Medulla oblongata (tissue), 1 donor: ENCODE measurements around the gene MICU1.
"Not testable (repeated sequence)": the region's sequence is repeated elsewhere in the genome, so short reads cannot be mapped to it uniquely, and the experiment has no call there.

Experiments used
- DNase-seq: peaks from one replicate; pipeline ENCODE4 v3.0.0-alpha.2; 2015; ENCODE audit errors: extremely low spot score

Gene MICU1

GRCh38 chr10:72506474-72506873 lies 119.4 kb downstream of the MICU1 start:
- no peak for DNase-seq

- DNase-seq = no peak
Observed at GRCh38 chr10:72505435-72505834, 120.4 kb downstream of the MICU1 start.

- no peak for DNase-seq
Observed at GRCh38 chr10:72503694-72504438, 122.0 kb downstream of the MICU1 start.

GRCh38 chr10:72503241-72503640 lies 122.6 kb downstream of the MICU1 start:
- no peak for DNase-seq

- no peak for DNase-seq
Observed at GRCh38 chr10:72502581-72502980, 123.3 kb downstream of the MICU1 start.

GRCh38 chr10:72499701-72500100 lies 126.2 kb downstream of the MICU1 start:
- no peak for DNase-seq

- no peak for DNase-seq
Observed at GRCh38 chr10:72490951-72491350, 134.9 kb downstream of the MICU1 start.

GRCh38 chr10:72487521-72487920 lies 138.4 kb downstream of the MICU1 start:
- DNase-seq = peak; percentile 7

- no peak for DNase-seq
Observed at GRCh38 chr10:72487116-72487515, 138.8 kb downstream of the MICU1 start.

- no peak for DNase-seq
Observed at GRCh38 chr10:72485701-72486100, 140.2 kb downstream of the MICU1 start.

- no peak for DNase-seq
Observed at GRCh38 chr10:72484521-72484920, 141.4 kb downstream of the MICU1 start.

GRCh38 chr10:72483471-72483870 lies 142.4 kb downstream of the MICU1 start:
- DNase-seq = no peak

GRCh38 chr10:72480861-72481260 lies 145.0 kb downstream of the MICU1 start:
- DNase-seq = no peak

- no peak for DNase-seq
Observed at GRCh38 chr10:72477463-72477862, 148.4 kb downstream of the MICU1 start.

GRCh38 chr10:72472306-72472705 lies 153.6 kb downstream of the MICU1 start:
- DNase-seq = no peak

GRCh38 chr10:72470666-72471065 lies 155.2 kb downstream of the MICU1 start:
- no peak for DNase-seq

- DNase-seq = not testable (repeated sequence)
Observed at GRCh38 chr10:72467064-72467463, 158.8 kb downstream of the MICU1 start.

- peak; percentile 54 for DNase-seq
Observed at GRCh38 chr10:72466018-72466417, 159.9 kb downstream of the MICU1 start.

- no peak for DNase-seq
Observed at GRCh38 chr10:72464438-72464837, 161.4 kb downstream of the MICU1 start.

- no peak for DNase-seq
Observed at GRCh38 chr10:72462261-72462660, 163.6 kb downstream of the MICU1 start.

GRCh38 chr10:72461085-72461484 lies 164.8 kb downstream of the MICU1 start:
- no peak for DNase-seq

- DNase-seq = no peak
Observed at GRCh38 chr10:72460284-72460876, 165.5 kb downstream of the MICU1 start.

GRCh38 chr10:72459301-72459700 lies 166.6 kb downstream of the MICU1 start:
- no peak for DNase-seq
